IPS DF 4.7 (cell line): Measurements from ENCODE around the gene MYO1D.
"Not testable (repeated sequence)": the region's sequence is repeated elsewhere in the genome, so short reads cannot be mapped to it uniquely, and the experiment has no call there.

Source experiments
- DNase-seq: peaks from one replicate; pipeline ENCODE4 v3.0.0-alpha.2; 2013; ENCODE audit warnings: low spot score; ENCODE audit errors: extremely low read depth

MYO1D gene

GRCh38 chr17:32896647-32897258 lies 19.8 kb upstream of the MYO1D start:
- DNase-seq = no peak

- DNase-seq = no peak
These were observed 17.3 kb upstream of the MYO1D start for GRCh38 chr17:32894245-32894644.

GRCh38 chr17:32887410-32887809 lies 10.5 kb upstream of the MYO1D start:
- DNase-seq = not testable (repeated sequence)

- DNase-seq = not testable (repeated sequence)
These were observed 10.0 kb upstream of the MYO1D start for GRCh38 chr17:32886951-32887350.

GRCh38 chr17:32882734-32883133 lies 5.8 kb upstream of the MYO1D start:
- no peak for DNase-seq

- DNase-seq = no peak
These were observed 5.1 kb upstream of the MYO1D start for GRCh38 chr17:32882029-32882428.

- DNase-seq = no peak
These were observed 3.9 kb upstream of the MYO1D start for GRCh38 chr17:32880671-32881453.

GRCh38 chr17:32879134-32879533 lies 2.2 kb upstream of the MYO1D start:
- no peak for DNase-seq

- no peak for DNase-seq
These were observed 1.3 kb upstream of the MYO1D start for GRCh38 chr17:32878211-32878610.

- DNase-seq = no peak
These were observed 340 bp upstream of the MYO1D start for GRCh38 chr17:32877164-32877764.

- DNase-seq = no peak
These were observed 954 bp downstream of the MYO1D start for GRCh38 chr17:32875923-32876416.

GRCh38 chr17:32875230-32875917 lies 1.6 kb downstream of the MYO1D start:
- DNase-seq = no peak

- DNase-seq = no peak
These were observed 3.8 kb downstream of the MYO1D start for GRCh38 chr17:32873114-32873513.

- DNase-seq = no peak
These were observed 5.2 kb downstream of the MYO1D start for GRCh38 chr17:32871746-32872145.

- DNase-seq = no peak
These were observed 6.0 kb downstream of the MYO1D start for GRCh38 chr17:32870969-32871368.

- DNase-seq = no peak
These were observed 6.8 kb downstream of the MYO1D start for GRCh38 chr17:32870027-32870670.

GRCh38 chr17:32869345-32870026 lies 7.4 kb downstream of the MYO1D start:
- DNase-seq = no peak

GRCh38 chr17:32865141-32865540 lies 11.8 kb downstream of the MYO1D start:
- no peak for DNase-seq

GRCh38 chr17:32863559-32863958 lies 13.4 kb downstream of the MYO1D start:
- DNase-seq = no peak

- no peak for DNase-seq
These were observed 14.0 kb downstream of the MYO1D start for GRCh38 chr17:32862940-32863339.

GRCh38 chr17:32861981-32862380 lies 14.9 kb downstream of the MYO1D start:
- DNase-seq = no peak
